HepG2 (cell line): ENCODE results near the gene C9orf78. TPM values are rescaled to one million over a fixed set of nuclear protein-coding genes. Genes with fewer than 3 reads are reported as not detected.

Experiments used
- ARID2 ChIP-seq: sonication (generic); formaldehyde crosslinking; IDR thresholded peaks from 2 replicates; pipeline ENCODE4 v1.8.1; 2022; ENCODE audit warnings: mild to moderate bottlenecking, missing genetic modification reagents, borderline replicate concordance
- ASH2L ChIP-seq: fragments of 300-600, 200-600 bp; sonication (generic); IDR thresholded peaks from 2 replicates; pipeline ENCODE4 v1.7.0; 2017; ENCODE audit warnings: low read depth, mild to moderate bottlenecking, moderate library complexity, mixed read lengths, low read length; ENCODE audit not compliant: insufficient read length
- CBX5 ChIP-seq: sonication (generic); formaldehyde crosslinking; IDR thresholded peaks from 2 replicates; pipeline ENCODE4 v1.4.0; 2020; ENCODE audit warnings: missing genetic modification reagents, borderline replicate concordance
- CHD2 ChIP-seq: IDR thresholded peaks from 2 replicates; pipeline ENCODE4 v1.6.1; 2011; ENCODE audit warnings: low read depth, low read length, improper control_type of control experiment
- ISX ChIP-seq: sonication (generic); formaldehyde crosslinking; conservative IDR thresholded peaks from 2 replicates; pipeline ENCODE4 v1.5.0; 2020; ENCODE audit warnings: missing genetic modification reagents
- JUN ChIP-seq: sonication (generic); formaldehyde crosslinking; IDR thresholded peaks from 2 replicates; pipeline ENCODE4 v1.4.0; 2020; ENCODE audit warnings: mild to moderate bottlenecking, missing genetic modification reagents
- PHF8 ChIP-seq: sonication (generic); formaldehyde crosslinking; IDR thresholded peaks from 2 replicates; pipeline ENCODE4 v1.5.0; 2020; ENCODE audit warnings: missing genetic modification reagents
- POGZ ChIP-seq: sonication (generic); formaldehyde crosslinking; IDR thresholded peaks from 2 replicates; pipeline ENCODE4 v1.4.0; 2020; ENCODE audit warnings: mild to moderate bottlenecking, missing genetic modification reagents
- RNF2 ChIP-seq: fragments of 450-650 bp; conservative IDR thresholded peaks from 2 replicates; pipeline ENCODE4 v1.6.1; 2016; ENCODE audit warnings: low read depth
- RORA ChIP-seq: sonication (generic); formaldehyde crosslinking; IDR thresholded peaks from 2 replicates; pipeline ENCODE4 v1.5.0; 2020; ENCODE audit warnings: mild to moderate bottlenecking, missing genetic modification reagents, moderate library complexity
- SOX13 ChIP-seq, 3 experiments: fragments of 450-650 bp in 1 of 3; sonication (generic) in 1 of 3; formaldehyde crosslinking in 1 of 3; IDR thresholded peaks in 2 of 3; conservative IDR thresholded peaks in 1 of 3; 2 replicates each; pipeline versions ENCODE4 v1.5.0 to v1.6.1; 2016 to 2020; ENCODE audit warnings: antibody characterized with exemption in 1 of 3, mild to moderate bottlenecking in 1 of 3, missing compliant biosample characterization in 1 of 3, missing genetic modification reagents in 1 of 3, moderate library complexity in 1 of 3
- ZBTB3 ChIP-seq: sonication (generic); formaldehyde crosslinking; IDR thresholded peaks from 2 replicates; pipeline ENCODE4 v1.4.0; 2020; ENCODE audit warnings: low read depth, mild to moderate bottlenecking, moderate library complexity, missing genetic modification reagents, borderline replicate concordance
- ZNF10 ChIP-seq: sonication (generic); formaldehyde crosslinking; IDR thresholded peaks from 2 replicates; pipeline ENCODE4 v1.4.0; 2020; ENCODE audit warnings: mild to moderate bottlenecking, low read depth, missing genetic modification reagents, borderline replicate concordance
- ZNF24 ChIP-seq: fragments of 450-650 bp; IDR thresholded peaks from 2 replicates; pipeline ENCODE4 v1.6.1; 2017; ENCODE audit warnings: antibody characterized with exemption, mild to moderate bottlenecking
- ZNF501 ChIP-seq: sonication (generic); formaldehyde crosslinking; IDR thresholded peaks from 2 replicates; pipeline ENCODE4 v1.5.1; 2020; ENCODE audit warnings: mild to moderate bottlenecking, moderate library complexity, missing genetic modification reagents
- ZNF772 ChIP-seq: sonication (generic); formaldehyde crosslinking; IDR thresholded peaks from 2 replicates; pipeline ENCODE4 v1.5.0; 2020; ENCODE audit warnings: mild to moderate bottlenecking, missing genetic modification reagents
- ZNF816 ChIP-seq: sonication (generic); formaldehyde crosslinking; IDR thresholded peaks from 2 replicates; pipeline ENCODE4 v1.8.0; 2022; ENCODE audit warnings: missing genetic modification reagents, mild to moderate bottlenecking, borderline replicate concordance
- polyA plus RNA-seq, 8 experiments: library from polyadenylated mRNA; depleted of rRNA in 3 of 8; stranded (reverse) in 7 of 8; unstranded in 1 of 8; fragments of >200 nt; fragmentation: Illumina TruSeq in 4 of 8; extraction: Trizol in 4 of 8; gene quantifications; 2 replicates each; pipeline versions ENCODE4 v1.2.1 to v1.2.3, GENCODE V29; 2011 to 2016; ENCODE audit warnings: low read depth in 4 of 8, missing spikeins in 1 of 8, mixed read lengths in 1 of 8; ENCODE audit not compliant: insufficient read depth in 1 of 8
- total RNA-seq, 5 experiments: library from RNA; depleted of rRNA; stranded (reverse); fragments of >200 nt; fragmentation: Illumina TruSeq; extraction: Trizol; gene quantifications; 2 replicates each; pipeline ENCODE4 v1.2.3, GENCODE V29; 2016; ENCODE audit warnings: low read depth in 1 of 5
- TF ChIP-seq, protein P1 (sequence below): IDR thresholded peaks from 2 replicates; pipeline ENCODE4 v1.6.1; 2016; ENCODE audit warnings: mild to moderate bottlenecking
- TF ChIP-seq, protein P2 (sequence below): sonication (generic); formaldehyde crosslinking; IDR thresholded peaks from 2 replicates; pipeline ENCODE4 v1.5.1; 2020; ENCODE audit warnings: missing genetic modification reagents, mild to moderate bottlenecking, borderline replicate concordance
- TF ChIP-seq, protein P3 (sequence below): sonication (generic); formaldehyde crosslinking; IDR thresholded peaks from 2 replicates; pipeline ENCODE4 v1.5.0; 2020; ENCODE audit warnings: mild to moderate bottlenecking, missing genetic modification reagents

The C9orf78 gene
- total and polyA plus RNA-seq, 2 of the 13 experiments (the other 11 are each of a cell fraction or from before 2014, with no cell fraction given) = 18.4 to 35.5 TPM

DNA sequence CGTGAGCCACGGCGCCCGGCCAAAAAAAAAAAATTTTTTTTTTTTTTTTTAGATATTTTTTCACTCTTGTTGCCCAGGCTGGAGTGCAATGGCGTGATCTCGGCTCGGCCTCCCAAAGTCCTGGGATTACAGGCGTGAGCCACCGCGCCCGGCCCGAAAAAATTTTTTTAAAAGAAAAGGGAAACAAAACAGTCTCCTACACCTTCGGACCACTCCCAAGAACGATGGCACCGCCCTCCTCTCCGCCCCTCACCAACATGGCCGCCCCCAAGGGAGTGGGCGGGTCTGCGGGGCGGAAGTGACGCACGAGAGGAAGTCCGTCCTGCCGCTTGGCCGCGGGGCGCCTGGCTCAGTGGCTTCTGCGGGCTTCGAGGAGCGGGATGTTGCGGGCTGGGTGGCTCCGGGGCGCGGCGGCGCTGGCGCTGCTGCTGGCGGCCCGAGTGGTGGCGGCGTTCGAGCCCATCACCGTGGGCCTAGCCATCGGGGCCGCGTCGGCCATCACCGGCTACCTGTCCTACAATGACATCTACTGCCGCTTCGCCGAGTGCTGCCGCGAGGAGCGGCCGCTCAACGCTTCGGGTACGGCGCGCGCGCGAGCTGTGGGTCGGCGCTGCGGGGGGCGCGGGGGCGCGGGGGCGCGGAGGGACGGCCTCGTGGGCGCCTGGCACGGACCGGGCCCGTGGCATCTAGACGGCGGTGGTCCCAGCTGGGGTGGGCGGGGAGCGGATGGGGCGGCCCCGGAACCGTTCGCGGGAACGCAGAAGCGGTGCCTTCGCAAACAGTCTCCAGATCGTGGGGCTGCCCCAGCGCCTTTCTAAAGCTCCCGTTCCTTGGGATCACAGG, 32.0 kb downstream of the C9orf78 start, which contains the start of gene TOR1B (continued):
- TF ChIP-seq, protein P1, sequence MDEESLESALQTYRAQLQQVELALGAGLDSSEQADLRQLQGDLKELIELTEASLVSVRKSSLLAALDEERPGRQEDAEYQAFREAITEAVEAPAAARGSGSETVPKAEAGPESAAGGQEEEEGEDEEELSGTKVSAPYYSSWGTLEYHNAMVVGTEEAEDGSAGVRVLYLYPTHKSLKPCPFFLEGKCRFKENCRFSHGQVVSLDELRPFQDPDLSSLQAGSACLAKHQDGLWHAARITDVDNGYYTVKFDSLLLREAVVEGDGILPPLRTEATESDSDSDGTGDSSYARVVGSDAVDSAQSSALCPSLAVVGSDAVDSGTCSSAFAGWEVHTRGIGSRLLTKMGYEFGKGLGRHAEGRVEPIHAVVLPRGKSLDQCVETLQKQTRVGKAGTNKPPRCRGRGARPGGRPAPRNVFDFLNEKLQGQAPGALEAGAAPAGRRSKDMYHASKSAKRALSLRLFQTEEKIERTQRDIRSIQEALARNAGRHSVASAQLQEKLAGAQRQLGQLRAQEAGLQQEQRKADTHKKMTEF (CRISPR knock-in tag) = peak; percentile 71
- no peak for TF ChIP-seq ZBTB3 (CRISPR knock-in tag)
- TF ChIP-seq JUN = no peak
- no peak for TF ChIP-seq ISX (CRISPR knock-in tag)
- no peak for TF ChIP-seq POGZ (CRISPR knock-in tag)
- peak; percentile 31 for TF ChIP-seq ZNF501 (CRISPR knock-in tag)
- TF ChIP-seq ARID2 (CRISPR knock-in tag) = no peak
- peak; percentile 79 for TF ChIP-seq PHF8 (CRISPR knock-in tag)
- TF ChIP-seq, protein P2, sequence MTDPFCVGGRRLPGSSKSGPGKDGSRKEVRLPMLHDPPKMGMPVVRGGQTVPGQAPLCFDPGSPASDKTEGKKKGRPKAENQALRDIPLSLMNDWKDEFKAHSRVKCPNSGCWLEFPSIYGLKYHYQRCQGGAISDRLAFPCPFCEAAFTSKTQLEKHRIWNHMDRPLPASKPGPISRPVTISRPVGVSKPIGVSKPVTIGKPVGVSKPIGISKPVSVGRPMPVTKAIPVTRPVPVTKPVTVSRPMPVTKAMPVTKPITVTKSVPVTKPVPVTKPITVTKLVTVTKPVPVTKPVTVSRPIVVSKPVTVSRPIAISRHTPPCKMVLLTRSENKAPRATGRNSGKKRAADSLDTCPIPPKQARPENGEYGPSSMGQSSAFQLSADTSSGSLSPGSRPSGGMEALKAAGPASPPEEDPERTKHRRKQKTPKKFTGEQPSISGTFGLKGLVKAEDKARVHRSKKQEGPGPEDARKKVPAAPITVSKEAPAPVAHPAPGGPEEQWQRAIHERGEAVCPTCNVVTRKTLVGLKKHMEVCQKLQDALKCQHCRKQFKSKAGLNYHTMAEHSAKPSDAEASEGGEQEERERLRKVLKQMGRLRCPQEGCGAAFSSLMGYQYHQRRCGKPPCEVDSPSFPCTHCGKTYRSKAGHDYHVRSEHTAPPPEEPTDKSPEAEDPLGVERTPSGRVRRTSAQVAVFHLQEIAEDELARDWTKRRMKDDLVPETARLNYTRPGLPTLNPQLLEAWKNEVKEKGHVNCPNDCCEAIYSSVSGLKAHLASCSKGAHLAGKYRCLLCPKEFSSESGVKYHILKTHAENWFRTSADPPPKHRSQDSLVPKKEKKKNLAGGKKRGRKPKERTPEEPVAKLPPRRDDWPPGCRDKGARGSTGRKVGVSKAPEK (CRISPR knock-in tag) = no peak
- 0 out of 2 replicates have a peak, but pooled peaks have one; percentile 37 for TF ChIP-seq ZNF816 (CRISPR knock-in tag)
- no peak for TF ChIP-seq SOX13 (IDR thresholded peaks at IDR 0.05)
- no peak for TF ChIP-seq SOX13 (CRISPR knock-in tag; conservative IDR thresholded peaks at IDR 0.05 in 1 of 2, IDR thresholded peaks at IDR 0.05 in 1 of 2)
- TF ChIP-seq CBX5 (CRISPR knock-in tag) = peak; percentile 36; the same call in 1 of the 2 replicates
- 0 out of 2 replicates have a peak, but pooled peaks have one; percentile 37 for TF ChIP-seq RNF2
- TF ChIP-seq ZNF24 = no peak
- no peak for TF ChIP-seq CHD2
- TF ChIP-seq, protein P3, sequence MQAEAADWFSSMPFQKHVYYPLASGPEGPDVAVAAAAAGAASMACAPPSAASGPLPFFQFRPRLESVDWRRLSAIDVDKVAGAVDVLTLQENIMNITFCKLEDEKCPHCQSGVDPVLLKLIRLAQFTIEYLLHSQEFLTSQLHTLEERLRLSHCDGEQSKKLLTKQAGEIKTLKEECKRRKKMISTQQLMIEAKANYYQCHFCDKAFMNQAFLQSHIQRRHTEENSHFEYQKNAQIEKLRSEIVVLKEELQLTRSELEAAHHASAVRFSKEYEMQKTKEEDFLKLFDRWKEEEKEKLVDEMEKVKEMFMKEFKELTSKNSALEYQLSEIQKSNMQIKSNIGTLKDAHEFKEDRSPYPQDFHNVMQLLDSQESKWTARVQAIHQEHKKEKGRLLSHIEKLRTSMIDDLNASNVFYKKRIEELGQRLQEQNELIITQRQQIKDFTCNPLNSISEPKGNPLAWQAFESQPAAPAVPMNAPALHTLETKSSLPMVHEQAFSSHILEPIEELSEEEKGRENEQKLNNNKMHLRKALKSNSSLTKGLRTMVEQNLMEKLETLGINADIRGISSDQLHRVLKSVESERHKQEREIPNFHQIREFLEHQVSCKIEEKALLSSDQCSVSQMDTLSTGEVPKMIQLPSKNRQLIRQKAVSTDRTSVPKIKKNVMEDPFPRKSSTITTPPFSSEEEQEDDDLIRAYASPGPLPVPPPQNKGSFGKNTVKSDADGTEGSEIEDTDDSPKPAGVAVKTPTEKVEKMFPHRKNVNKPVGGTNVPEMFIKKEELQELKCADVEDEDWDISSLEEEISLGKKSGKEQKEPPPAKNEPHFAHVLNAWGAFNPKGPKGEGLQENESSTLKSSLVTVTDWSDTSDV (CRISPR knock-in tag) = no peak
- TF ChIP-seq ZNF772 (CRISPR knock-in tag) = peak; percentile 61; the same call in 1 of the 2 replicates
- TF ChIP-seq ASH2L = peak; percentile 92
- TF ChIP-seq ZNF10 = no peak
- TF ChIP-seq RORA (CRISPR knock-in tag) = no peak
